Endothelial cell of hepatic sinusoid (primary cell): Measurements from ENCODE around the gene CALR.
"Not testable (repeated sequence)": the region's sequence is repeated elsewhere in the genome, so short reads cannot be mapped to it uniquely, and the experiment has no call there.

Source experiments
- in situ Hi-C: cut with HindIII; loops from 2 replicates; pipeline ENCODE4 v1.10.0; 2017; ENCODE audit warnings: low sequenced_read_pairs

The CALR gene

DNA sequence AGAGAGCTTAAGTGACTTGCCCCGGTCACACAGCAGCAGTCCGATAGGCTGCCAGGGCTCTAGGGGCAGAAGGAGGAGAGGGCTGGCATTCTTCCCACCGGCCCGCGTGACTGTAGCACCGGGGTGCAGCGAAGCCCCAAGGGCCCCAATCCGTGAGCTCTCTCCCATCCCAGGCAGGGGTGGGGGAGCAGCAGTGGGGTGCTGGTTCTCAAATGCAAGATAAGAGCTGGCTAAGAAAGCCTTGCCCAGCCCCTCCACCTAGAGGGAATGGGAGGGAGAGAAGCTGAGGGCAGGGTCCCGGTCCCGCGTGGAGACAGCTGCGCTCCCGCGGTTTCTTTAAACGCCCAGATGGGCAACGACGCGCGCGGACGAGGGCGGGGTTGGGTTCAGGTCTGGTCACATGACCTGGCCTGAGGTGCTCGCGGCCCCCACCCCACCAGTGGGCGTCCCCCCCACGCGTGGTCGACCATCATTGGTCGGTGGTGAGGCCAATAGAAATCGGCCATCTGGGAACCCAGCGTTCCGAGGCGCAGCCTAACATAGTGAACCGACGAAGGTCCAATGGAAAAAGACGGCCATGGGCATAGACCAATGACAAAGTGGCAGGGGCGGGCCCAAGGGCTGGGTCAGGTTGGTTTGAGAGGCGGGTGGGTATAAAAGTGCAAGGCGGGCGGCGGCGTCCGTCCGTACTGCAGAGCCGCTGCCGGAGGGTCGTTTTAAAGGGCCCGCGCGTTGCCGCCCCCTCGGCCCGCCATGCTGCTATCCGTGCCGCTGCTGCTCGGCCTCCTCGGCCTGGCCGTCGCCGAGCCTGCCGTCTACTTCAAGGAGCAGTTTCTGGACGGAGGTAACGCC, at the start of gene CALR:
Gene CALR (plus strand): TSS at position 683 of the 852 bp plus-strand sequence. CDS start 71 bp downstream, at position 754.
- in situ Hi-C loops: no loop called here

DNA sequence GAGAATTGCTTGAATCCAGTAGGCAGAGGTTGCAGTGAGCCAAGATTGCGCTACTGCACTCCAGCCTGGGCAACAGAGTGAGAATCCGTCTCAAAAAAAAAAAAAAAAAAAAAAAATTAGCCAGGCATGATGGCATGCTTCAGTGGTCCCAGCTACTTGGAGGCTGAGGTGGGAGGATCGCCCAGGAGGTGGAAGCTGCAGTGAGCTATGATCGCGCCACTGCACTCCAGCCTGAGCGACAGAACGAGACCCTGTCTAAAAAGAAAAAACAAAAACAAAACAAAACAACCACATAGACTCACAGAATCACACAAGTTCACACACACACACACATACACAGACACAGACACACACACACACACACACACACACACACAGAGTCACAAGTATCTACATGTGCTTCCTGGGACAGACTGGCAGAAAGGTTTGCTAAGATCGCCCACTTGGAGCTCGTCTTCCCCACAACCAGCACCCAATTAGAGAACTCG, 48.1 kb upstream of the CALR start:
- in situ Hi-C loops: not testable (repeated sequence)

DNA sequence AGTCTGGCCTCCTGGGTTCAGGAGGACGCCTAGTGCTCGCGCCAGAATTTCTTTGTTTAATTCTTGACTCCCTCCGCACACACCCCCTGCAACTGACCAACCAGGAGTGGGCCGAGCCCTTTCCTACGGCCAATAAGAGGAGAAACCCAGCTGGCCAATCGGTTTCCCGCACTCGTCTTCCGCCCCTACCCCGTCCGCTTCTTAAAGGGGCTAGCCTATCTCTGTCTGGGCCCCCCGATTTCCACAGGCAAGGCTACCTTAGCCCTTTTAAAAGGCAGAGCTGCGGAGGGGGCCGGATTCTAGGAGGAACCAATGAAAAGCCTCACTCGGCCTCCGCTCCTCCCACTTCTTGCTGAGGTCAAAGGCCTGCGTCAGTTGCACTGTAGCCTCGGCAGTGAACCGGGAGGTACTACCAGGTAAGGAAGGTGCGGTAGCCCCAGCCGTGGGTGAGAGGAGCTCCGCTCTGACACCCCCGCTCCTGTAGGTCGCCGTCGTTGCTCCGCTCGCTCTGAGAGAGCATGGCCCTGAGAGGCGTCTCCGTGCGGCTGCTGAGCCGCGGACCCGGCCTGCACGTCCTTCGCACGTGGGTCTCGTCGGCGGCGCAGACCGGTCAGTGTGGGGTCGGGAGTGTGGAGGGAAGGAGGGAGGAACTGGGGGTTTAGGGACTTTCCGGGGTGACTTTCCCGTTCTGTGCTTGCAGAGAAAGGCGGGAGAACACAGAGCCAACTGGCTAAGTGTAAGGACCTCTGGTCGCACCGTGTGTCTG, 47.4 kb upstream of the CALR start, which contains the start of gene GCDH:
Gene GCDH (plus strand): TSS at position 374 of the 766 bp plus-strand sequence. CDS start 145 bp downstream, at position 519.
- in situ Hi-C loops: no loop called here

DNA sequence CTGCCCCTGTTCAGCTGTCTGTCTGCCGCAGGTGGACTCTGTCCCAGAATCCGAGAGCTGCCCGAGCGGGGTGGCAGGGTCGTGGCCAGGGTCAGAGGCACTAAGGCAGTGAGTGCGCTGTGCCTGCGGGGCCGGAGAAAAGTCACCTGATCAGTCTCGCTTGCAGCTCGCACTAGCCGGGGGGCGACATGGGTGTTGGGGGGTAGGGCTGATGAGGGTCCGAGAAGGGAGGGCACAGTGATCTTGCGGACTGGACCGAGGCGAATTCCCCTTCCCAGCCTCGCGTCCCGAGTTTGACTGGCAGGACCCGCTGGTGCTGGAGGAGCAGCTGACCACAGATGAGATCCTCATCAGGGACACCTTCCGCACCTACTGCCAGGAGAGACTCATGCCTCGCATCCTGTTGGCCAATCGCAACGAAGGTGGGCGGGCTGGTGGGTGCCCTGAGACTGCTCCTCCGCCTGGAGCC, 46.8 kb upstream of the CALR start:
- in situ Hi-C loops: no loop called here

DNA sequence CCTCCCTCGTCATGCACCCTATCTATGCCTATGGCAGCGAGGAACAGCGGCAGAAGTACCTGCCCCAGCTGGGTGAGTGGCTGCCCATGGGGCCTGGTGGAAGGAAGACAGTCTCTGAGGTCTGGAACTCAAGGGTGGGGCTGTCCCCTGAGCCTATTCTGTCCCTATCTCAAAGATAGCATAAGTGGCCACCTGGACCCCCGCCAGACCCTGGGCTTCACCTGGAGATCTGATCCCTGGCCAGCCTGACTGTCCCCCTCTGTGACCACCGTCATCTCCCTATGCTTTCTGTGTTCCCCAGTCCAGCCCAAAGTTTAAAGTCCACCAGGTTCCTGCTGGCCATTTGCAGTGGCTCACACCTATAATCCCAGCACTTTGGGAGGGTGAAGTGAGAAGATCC, 44.8 kb upstream of the CALR start:
- in situ Hi-C loops: no loop called here

DNA sequence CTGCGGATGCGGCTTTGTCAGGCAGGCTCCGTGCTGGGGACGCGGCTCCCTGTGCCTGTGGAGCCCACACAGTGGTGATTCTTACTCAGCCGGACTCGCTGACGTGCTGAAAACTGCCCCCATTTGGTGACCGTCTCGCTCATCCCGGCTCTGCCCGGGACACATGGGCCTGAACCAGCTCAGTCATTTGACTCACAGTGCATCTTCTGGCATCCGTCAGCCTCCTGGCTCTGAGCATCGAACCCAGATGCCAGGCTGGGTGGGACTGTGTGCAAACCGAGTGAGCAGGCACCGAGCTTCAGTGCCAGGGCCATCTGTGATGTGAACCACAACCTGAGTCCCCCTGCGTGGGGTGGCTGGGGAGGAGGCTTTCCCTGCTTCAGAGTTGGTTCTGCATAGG, 41.9 kb upstream of the CALR start:
- in situ Hi-C loops: no loop called here

DNA sequence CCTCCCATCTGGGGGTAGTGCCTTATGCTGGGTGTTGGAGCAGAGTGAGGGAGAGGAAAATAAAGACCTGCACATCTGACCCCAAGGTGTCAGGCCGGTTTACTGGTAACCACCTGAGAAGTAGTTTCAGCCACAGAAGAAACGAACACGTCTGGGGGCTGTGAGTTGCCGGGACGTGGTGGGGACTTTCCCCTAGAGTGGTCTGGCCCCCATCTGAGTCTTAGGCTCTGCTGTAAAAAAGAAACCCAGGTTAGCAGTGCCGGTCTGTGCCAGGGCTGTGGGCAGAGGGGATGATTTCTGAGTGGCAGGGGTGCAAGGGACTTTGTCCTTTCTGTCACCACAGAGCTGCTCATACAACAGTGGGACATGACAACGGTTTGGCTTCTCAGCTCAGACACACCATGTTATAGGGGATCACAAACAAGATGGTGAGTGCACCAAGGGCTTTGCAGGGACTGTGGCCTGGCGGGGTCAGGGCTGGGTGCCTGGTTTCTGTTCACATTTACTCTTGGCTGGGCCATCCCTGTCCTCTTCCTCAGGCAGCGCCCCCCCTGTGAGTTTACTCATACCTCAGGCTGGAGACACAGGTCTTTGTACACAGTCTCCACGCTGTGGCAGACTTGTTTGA, 38.4 kb upstream of the CALR start:
- in situ Hi-C loops: no loop called here

DNA sequence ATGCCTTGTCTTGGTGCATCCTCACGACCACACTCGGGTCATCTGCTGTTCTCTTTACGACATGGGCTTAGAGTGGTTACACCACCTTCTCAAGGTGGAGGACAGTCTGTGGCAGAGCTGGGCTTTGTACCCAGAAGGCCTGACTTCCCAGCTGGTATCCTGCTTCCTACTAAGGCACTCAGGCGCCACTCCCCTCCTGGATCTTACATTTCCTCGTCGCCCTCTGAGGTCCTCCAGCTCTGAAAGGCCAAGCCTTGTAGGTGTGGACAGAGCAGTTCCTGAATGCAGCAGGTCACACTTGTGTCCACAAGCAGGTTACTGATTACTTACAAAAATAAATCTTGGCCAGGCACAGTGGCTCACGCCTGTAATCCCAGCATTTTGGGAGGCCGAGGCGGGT, 31.2 kb upstream of the CALR start:
- in situ Hi-C loops: no loop called here

DNA sequence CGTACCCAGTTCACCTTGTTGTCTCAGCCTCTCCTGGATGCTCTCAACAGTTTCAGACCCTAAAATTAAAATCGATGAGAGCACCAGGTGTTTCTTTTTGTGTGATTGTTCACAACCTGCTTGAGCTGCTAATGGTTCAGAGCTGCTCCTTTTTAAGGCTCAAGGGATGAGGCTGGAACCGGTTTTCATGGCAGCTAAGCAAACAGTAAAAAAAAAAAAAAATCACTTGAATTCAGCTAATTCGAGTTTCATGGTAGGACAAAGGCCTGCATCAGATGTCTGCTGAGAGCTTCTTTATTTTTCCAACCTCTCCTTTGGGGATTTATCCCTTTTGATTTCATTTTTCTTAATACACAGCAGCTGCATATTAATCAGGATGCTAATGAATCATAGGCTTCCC, 25.8 kb upstream of the CALR start:
- in situ Hi-C loops: no loop called here

DNA sequence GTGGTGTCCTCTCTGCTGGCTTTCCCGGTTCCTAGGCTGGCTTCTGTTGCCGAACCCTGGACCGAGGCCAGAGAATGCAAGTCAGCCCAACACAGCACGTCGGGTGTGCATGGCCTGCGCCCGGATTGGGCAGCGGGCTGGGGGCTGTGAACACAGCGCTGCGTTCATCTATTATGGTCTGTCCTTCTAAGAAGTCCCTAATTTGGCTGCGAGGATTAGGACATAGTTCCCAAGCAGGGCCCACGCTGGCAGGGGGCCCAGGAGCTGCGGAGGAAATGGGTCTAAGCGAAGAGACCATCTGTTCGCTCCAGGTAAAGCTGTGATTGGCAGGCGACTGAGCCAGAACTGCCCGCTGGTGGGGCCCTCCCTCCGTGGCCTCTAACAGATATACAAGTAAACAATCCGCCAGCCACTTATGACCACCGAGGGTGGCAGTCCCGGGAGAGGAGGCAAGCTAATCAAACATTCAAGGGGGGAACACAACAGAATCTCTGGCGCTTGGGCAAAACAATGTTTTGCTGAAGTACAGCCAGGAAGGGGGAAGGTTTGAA, 25.3 kb upstream of the CALR start:
- in situ Hi-C loops: no loop called here

DNA sequence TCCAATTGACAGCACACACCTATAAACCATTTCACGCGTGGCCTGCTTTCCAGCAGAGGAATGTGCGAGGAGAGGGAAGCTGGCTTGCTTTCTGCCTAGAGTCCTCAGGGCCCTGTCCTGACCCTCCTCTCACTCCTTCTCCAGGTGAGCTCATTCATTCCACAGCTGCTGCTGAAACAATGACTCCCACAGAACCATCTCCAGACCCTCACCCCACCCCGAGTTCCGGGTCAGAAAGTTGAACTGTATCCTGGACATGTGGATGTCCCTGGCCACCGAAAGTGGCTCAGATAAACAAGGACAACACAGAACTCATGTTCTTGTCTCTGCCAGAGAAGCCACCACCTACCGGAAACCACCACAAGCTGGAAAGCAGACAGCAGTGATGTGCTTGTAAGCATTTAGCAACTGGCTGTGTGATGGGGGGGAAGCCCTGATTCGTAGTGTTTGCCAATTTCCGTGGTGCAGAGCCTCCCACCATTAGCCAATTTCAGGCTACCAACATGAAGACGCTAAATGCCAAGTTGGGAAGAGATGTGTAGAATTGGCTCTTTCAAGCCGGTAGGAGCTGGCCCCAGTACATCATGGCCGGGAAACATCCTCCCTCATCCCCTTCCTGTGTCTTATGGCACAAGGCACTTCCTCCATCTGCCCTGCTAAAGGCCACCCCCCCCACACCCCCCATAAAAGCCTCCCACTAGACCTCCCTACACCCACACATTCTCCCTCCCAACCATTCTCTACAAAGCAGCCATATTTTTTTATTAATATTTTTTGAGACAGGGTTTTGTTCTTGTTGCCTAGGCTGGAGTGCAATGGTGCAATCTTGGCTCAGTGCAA, 24.3 kb upstream of the CALR start:
- in situ Hi-C loops: no loop called here

DNA sequence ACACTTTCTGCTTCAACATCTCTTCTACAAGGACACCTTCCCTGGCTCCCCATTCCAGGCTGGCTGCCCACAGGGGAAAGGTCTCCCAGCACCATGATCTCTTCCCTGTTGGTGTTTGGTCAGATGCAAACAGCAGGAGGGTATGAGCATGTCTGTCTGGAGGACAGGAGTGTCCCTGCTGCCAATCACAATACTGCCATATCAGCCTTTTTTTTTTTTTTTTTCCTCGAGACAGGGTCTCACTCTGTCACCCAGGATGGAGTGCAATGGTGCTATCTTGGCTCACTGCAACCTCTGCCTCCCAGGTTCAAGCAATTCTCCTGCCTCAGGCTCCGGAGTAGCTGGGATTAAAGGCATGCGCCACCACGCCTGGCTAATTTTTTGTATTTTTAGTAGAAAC, 22.5 kb upstream of the CALR start:
- in situ Hi-C loops: not testable (repeated sequence)

DNA sequence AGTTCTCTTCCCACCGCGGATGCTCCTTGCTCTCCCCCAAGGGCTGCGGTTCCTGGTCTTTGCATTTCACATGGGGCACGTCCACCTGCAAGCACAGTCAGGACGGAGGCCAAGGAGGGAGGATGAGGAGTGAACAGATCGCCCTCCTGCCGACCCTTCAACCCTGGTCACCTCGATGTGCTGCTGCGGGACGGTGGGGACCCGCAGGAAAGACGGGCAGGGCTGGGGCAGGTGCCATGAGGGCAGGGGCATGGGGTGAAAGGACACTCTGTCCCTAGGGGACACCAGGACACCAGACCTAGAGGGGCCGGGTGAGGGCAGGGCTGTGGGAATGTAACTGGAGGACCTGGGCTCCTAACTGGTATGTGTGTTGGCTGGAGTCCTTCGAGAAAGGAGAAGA, 20.2 kb upstream of the CALR start:
- in situ Hi-C loops: no loop called here

DNA sequence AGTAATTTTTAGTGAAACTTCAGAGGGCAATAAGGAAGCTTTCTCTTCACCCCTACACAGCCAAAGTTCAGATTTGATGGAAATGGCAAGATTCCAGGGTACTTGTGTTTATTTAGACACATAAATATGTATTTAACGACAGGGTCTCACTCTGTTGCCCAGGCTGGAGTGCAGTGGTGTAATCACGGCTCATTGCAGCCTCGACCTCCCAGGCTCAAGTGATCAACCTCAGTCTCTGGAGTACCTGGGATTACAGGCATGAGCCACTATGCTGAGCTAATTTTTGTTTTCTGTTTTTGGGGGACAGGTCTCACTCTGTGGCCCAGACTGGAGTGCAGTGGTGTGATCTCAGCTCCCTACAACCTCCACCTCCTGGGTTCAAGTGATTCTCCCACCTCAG, 17.4 kb upstream of the CALR start:
- in situ Hi-C loops: no loop called here

DNA sequence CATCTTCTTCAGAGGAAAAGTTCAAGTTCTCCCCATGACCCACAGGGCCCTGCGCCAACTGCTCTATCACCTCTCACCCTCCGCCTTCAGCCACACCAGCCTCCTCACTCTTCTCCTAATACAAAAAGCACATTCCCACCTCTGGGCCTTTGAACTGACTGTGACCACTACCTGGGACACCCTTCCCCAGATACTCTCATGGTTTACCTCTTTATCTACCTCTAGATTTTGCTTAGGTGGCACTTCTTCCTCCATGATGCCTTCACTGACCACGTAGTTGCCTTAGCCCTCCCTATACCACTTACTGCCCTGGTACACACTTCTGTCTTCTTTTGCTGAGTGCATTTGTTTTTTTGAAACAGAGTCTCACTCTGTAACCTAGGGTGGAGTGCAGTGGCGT, 15.4 kb upstream of the CALR start:
- in situ Hi-C loops: no loop called here

DNA sequence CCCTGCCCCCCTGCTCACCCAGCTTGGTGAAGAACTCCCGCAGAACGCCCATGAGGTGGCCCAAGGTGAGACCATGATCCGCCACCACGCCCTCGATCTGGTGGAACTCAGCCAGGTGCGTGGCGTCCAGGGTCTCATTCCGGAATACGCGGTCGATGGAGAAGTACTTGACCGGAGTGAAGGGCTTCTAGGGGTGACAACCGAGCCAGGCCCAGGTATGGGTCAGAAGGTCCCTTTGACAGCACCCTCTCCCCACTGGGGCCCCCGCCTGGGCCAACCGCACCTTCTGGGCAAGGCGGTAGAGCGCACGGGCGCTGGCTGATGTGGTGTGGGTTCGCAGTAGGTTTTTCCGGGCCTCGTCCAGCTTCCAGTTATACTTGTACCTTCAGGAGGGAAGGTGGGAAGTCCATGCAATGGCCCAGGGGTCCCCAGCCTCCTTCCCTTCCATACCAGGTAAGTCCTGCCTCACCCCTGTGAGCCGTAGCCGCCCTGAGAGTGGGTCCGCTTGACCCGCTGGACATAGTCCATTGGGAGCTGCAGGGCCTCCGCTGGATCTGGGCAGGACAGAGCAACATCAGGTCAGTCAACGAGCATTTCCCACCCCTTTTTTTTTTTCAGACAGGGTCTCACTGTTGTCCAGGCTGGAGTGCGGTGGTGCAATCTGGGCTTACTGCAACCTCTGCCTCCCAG, 13.6 kb upstream of the CALR start:
- in situ Hi-C loops: no loop called here

DNA sequence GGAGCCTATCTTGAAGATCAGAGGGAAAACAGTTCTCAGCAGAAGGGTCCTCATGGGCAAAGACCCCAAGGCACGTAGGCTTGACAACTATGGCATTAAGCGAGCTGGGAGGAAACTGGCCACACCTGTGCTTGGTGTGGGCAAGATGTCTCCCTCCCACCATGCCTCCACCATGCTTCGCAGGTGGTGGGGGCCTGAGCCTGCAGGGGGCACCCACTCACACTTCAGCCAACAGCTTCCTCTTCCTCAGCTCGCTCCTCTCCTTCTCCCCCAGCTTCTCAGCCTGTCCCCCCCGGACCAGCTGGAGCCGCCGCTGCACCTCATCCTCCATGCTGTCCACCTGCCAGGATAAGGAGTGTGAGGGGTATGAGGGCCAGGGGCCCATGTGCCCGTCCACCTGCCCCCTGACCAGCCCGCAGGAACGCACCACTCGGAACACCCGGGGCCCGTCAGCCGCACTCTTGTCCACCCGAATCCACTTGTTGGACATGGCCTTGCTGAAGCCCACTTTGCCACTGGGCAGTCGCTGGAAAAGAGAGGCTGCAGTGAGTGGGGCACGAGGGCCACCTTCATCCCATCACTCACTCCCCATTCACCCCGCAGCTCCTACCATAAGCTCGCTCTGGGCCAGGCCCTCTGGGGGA, 8.3 kb upstream of the CALR start:
- in situ Hi-C loops: no loop called here

DNA sequence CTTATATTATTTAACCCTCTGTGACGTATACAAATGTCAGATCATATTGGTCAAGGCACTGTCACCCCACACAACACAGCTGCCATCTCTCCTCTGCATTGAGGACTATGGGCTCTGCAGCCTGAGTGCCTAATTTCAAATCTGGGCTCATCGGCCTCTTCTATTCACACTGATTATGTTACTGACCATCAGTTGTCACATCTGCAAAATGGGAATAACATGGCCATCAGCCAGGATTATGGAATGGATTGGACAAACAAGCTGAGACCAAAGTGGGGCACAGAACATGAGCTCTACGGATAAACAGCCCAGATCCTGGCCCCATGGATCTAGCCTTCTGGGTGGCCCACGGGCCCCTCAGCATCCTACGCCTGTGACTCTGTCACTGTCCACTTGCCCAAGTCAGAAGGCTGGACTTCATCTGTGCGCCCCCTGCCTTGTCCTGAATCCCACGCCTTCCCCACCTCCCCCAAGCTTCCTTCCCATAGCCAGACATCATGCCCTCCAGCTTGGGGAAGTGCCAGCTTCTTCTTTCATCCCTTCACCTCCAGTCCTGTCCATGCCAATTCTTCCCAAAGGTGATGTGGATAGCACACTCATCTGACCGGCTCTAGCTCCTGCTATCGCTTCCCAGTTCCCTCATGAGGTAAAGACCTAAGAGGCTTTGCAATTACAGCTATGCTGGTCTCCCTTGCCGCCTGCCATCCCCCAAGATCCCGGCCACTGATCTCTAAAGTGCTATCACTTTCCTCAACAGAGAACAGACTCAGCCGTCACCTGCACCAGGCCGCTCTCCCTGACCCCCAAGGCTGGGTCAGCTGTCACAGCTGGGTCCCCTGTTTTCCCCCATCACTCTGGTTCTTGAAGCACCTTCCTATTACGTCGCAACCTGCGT, 5.8 kb upstream of the CALR start:
- in situ Hi-C loops: no loop called here
